Colonic mucosa (tissue), 4 donors: ENCODE measurements around the gene NRM. TPM values are rescaled to one million over a fixed set of nuclear protein-coding genes. Genes with fewer than 3 reads are reported as not detected.

Source experiments
- DNase-seq: peaks from one replicate; pipeline ENCODE4 v3.0.0-alpha.2; 2020
- H3K27ac ChIP-seq: fragments of 200-600 bp; one replicate; pipeline ENCODE4 v1.8.0; 2021
- H3K27me3 ChIP-seq: fragments of 200-600 bp; one replicate; pipeline ENCODE4 v1.8.0; 2021
- H3K36me3 ChIP-seq: fragments of 200-600 bp; one replicate; pipeline ENCODE4 v1.8.0; 2021
- H3K4me1 ChIP-seq: fragments of 200-600 bp; one replicate; pipeline ENCODE4 v1.8.0; 2021; ENCODE audit warnings: mild to moderate bottlenecking
- H3K4me3 ChIP-seq: fragments of 200-600 bp; one replicate; pipeline ENCODE4 v1.8.0; 2021
- H3K9ac ChIP-seq, 2 donors: one replicate each; pipeline ENCODE4 v1.7.0; 2013; ENCODE audit warnings: control low read depth in 2 of 2, low read depth in 2 of 2, low read length in 2 of 2
- H3K9me3 ChIP-seq: fragments of 200-600 bp; one replicate; pipeline ENCODE4 v1.8.0; 2021
- intact Hi-C: fragments of 100-400 bp; cut with DNase I; formaldehyde crosslinking; loops from one replicate; pipeline ENCODE4 v1.14.1; 2022
- total RNA-seq, 2 donors: library from RNA; stranded (reverse); fragmentation: NEBNext Ultra II Directional in 1 of 2; extraction: Animal tissue kit (Norgen Biotek cat#: 25700) in 1 of 2; gene quantifications; one replicate each; pipeline ENCODE4 v1.2.1, GENCODE V29; 2021
- TF ChIP-seq, protein P1 (sequence below): fragments of 200-600 bp; IDR thresholded peaks from one replicate; pipeline ENCODE4 v1.8.0; 2022; ENCODE audit warnings: antibody characterized with exemption, mild to moderate bottlenecking
- donor health status: healthy.
- donor health status: DM: no; HTN: no; CAD: no.
- donor health status: DM: no; HTN: no; CAD: no.

Gene NRM, protein sequence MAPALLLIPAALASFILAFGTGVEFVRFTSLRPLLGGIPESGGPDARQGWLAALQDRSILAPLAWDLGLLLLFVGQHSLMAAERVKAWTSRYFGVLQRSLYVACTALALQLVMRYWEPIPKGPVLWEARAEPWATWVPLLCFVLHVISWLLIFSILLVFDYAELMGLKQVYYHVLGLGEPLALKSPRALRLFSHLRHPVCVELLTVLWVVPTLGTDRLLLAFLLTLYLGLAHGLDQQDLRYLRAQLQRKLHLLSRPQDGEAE
- 10 to 100 TPM in 1 of 2 donors, 1 to 10 TPM in 1; 7.4 to 19.2 TPM for total RNA-seq

GRCh38 chr6:30690403-30691207 is at the start of gene NRM:
Gene NRM (minus strand): TSS chr6:30690984. CDS start chr6:30690974, 10 bp downstream.
- DNase-seq, result peak; percentile 91
- no peaks in the 10 kb centered on the region for H3K9me3 ChIP-seq
- peak within 1 kb of the TSS; percentile 44 to 56 for H3K9ac ChIP-seq
- peaks cover 11% of the 10 kb centered on the region for H3K4me1 ChIP-seq
- intact Hi-C loops, result loop anchor here (2.0 kb wide), 1 partner anchor 26 kb away; the partner anchor contains the start of gene MDC1
- H3K27ac ChIP-seq, result peak within 1 kb of the TSS; percentile 79
- no peaks in the 10 kb centered on the region for H3K27me3 ChIP-seq
- TF ChIP-seq, protein P1, sequence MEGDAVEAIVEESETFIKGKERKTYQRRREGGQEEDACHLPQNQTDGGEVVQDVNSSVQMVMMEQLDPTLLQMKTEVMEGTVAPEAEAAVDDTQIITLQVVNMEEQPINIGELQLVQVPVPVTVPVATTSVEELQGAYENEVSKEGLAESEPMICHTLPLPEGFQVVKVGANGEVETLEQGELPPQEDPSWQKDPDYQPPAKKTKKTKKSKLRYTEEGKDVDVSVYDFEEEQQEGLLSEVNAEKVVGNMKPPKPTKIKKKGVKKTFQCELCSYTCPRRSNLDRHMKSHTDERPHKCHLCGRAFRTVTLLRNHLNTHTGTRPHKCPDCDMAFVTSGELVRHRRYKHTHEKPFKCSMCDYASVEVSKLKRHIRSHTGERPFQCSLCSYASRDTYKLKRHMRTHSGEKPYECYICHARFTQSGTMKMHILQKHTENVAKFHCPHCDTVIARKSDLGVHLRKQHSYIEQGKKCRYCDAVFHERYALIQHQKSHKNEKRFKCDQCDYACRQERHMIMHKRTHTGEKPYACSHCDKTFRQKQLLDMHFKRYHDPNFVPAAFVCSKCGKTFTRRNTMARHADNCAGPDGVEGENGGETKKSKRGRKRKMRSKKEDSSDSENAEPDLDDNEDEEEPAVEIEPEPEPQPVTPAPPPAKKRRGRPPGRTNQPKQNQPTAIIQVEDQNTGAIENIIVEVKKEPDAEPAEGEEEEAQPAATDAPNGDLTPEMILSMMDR, result no peak
- H3K36me3 ChIP-seq, result no peaks in the 10 kb centered on the region
- peak within 1 kb of the TSS; percentile 59 for H3K4me3 ChIP-seq

DNA sequence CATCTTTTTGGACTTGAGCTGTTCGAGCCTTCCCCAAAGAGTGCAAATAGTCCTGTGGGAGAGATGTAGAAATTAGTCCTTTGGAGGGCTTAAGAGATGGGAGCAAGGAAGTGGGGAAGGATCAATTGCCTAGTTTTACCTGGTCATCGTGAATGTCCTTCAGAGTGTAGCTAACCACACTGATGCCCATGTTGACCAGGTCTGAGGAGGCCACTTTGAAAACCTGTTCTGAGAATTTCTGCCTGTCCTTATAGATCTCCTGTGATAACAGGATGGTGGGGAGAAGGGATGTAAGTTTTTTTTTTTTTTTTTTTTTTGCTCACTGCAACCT is 49.7 kb upstream of the NRM start:
- no peak for DNase-seq
- TF ChIP-seq, protein P1, result no peak
- Histone ChIP-seq H3K27me3 (no peaks in the 10 kb centered on the region), H3K27ac (peak overlapping the region; percentile 98), H3K36me3 (peaks cover 23% of the 10 kb centered on the region), H3K4me1 (peaks cover 30% of the 10 kb centered on the region), H3K4me3 (no peak overlapping the region), H3K9me3 (no peaks in the 10 kb centered on the region), H3K9ac (peak overlapping the region in 1 of 2 donors; percentile 49)
- intact Hi-C loops, result loop anchor here (5.0 kb wide), 3 partner anchors 42 to 137 kb away; no protein-coding TSS in a partner anchor

DNA sequence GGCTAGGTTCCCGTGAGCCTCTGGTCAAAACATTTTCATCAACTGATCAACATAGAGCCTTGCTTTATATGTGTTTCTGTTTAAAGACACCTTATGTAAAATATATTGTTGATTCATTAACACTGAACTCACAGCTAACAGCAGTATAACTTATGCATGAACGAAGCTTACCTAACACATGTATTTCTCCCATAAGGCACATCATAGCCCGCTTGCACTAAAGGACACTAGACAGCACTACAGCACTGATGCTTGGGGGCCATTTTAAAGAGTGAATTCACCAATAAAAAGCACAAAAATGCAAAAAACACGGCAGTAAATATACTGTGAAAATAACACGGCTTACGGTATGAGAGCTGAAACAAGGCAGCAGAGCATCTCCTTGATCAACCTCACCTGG is 47.7 kb upstream of the NRM start:
- peaks cover 33% of the 10 kb centered on the region for H3K36me3 ChIP-seq
- intact Hi-C loops, result no loop called here
- H3K4me3 ChIP-seq, result no peak overlapping the region
- no peak overlapping the region for H3K9ac ChIP-seq
- H3K27me3 ChIP-seq, result no peaks in the 10 kb centered on the region
- no peak for DNase-seq
- no peak overlapping the region for H3K27ac ChIP-seq
- TF ChIP-seq, protein P1, result no peak
- H3K4me1 ChIP-seq, result peaks cover 26% of the 10 kb centered on the region
- no peaks in the 10 kb centered on the region for H3K9me3 ChIP-seq

DNA sequence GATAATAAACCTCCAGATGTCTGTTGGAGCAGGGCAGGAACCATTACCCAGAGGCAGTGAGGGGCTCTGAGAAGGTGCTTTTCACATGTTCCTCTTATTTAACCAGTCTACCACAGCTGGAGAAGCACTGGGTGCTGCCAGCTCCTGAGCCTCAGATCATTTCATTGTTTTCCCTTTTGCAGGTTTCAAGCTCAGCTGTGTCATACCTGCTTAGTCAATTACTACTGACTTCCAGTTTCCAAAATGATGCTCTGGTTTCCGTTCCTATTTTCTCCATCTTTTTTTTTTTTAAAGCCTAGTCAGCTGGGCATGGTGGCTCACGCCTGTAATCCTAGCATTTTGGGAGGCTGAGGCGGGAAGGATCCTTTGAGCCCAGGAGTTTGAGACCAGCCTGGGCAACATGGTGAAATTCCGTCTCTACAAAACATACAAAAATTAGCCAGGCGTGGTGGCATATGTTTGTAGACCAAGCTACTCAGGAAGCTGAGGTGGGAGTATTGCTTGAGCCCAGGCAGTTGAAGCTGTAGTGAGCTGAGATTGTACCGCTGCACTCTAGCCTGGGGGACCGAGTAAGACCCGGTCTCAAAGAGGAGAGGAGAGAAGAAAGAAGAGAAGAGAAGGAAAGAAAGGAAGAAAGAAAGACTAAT is 45.0 kb upstream of the NRM start:
- no peak for DNase-seq
- no peak overlapping the region for H3K4me3 ChIP-seq
- peaks cover 33% of the 10 kb centered on the region for H3K36me3 ChIP-seq
- intact Hi-C loops, result no loop called here
- no peak overlapping the region for H3K9ac ChIP-seq
- no peaks in the 10 kb centered on the region for H3K27me3 ChIP-seq
- H3K27ac ChIP-seq, result no peak overlapping the region
- TF ChIP-seq, protein P1, result no peak
- H3K4me1 ChIP-seq, result peaks cover 20% of the 10 kb centered on the region
- no peaks in the 10 kb centered on the region for H3K9me3 ChIP-seq

GRCh38 chr6:30732237-30732943 is 41.6 kb upstream of the NRM start:
- peaks cover 29% of the 10 kb centered on the region for H3K36me3 ChIP-seq
- H3K9ac ChIP-seq, result no peak overlapping the region
- DNase-seq, result no peak
- H3K27ac ChIP-seq, result no peak overlapping the region
- H3K9me3 ChIP-seq, result no peaks in the 10 kb centered on the region
- TF ChIP-seq, protein P1, result no peak
- no peak overlapping the region for H3K4me3 ChIP-seq
- intact Hi-C loops, result no loop called here
- no peaks in the 10 kb centered on the region for H3K27me3 ChIP-seq
- H3K4me1 ChIP-seq, result peaks cover 8% of the 10 kb centered on the region
